ENCODE measurements around the gene EML5.
"Not testable (repeated sequence)": the region's sequence is repeated elsewhere in the genome, so short reads cannot be mapped to it uniquely, and the experiment has no call there.

The EML5 gene

DNA sequence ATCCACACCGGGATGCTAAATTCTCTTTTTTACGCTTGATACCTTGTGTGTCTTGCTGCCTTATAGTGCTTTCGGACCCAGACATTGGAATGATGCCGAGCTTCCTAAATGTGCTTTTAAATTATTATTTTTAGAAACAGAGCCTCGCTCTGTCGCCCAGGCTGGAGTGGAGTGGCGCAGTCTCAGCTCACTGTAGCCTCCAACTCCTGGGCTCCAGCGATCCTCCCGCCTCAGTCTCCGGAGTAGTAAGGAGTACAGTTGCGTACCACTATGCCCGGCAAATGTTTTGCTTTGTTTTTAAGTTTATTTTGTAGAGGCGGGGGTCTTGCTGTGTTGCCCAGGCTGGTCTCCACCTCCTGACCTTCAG is 489 bp upstream of the EML5 start:
- TF ChIP-seq CTCF (IDR thresholded peaks at IDR 0.05; ENCODE audit: borderline replicate concordance, control extremely low read depth, extremely low read depth, insufficient read depth, missing control alignments): no peak
- in situ Hi-C loops (cut with MboI; ENCODE audit: low sequenced_read_pairs, unreplicated experiment): no loop called here
- DNase-seq (ENCODE audit: low spot score): no peak

DNA sequence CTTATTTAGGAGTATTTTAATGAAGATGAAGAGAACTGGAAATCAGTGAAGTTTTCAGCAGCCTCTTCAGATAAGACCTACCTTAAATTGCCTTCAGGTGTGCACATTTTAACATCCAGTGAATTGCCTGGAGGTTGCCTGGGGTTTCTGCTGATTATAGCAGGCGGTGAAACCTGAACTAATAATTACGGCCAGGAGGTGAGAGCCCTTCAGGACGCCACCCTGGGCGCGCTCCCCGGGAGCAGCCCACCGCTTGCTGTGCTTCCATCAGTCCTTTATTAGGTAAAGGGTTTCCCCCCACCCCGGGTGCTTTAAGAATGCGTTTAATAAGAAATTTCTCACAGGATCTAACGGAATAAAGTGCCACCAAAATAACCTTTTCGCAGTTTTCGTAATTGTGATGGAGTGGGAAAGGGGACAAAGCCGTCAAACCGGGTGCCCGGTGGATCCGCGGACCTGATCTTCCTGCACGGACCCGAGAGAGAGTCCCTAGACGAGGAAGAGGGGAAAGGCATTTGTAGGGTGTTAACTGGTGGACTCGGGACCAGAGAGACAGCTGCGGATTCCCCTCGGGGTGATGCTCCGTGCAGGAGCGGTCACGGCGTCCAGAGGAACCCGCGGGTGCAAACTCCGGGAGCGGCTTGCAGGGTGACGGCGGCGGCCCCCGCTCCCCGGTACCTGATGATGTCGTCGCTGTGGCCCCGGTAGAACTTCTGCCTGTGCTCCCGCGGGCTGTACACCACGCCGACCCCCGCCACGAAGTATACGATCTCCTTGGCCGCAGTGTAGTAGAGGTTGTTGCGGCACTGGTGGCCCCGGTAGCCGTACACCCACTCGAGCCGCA is 902 bp downstream of the EML5 start:
- in situ Hi-C loops (cut with MboI; ENCODE audit: low sequenced_read_pairs, unreplicated experiment): no loop called here
- DNase-seq (ENCODE audit: low spot score): peak; percentile 13
- TF ChIP-seq CTCF (IDR thresholded peaks at IDR 0.05; ENCODE audit: borderline replicate concordance, control extremely low read depth, extremely low read depth, insufficient read depth, missing control alignments): no peak

DNA sequence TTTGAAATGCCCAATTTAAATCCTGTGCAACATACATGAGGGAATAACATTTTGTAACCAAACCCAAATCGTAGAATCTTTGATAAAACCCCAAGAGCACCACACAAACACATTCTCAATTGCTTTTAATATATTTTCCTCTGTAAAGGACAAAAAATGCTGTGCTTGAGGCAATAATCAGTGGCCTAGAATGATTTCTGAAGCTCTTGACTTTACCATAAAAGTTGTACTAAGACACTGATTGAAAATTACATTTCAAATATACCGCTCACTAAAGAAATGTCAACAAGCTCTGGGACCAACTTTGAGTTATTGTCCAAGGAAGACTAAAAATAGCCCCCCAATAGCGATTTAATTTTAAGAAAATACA is 1.5 kb downstream of the EML5 start:
- TF ChIP-seq CTCF (IDR thresholded peaks at IDR 0.05; ENCODE audit: borderline replicate concordance, control extremely low read depth, extremely low read depth, insufficient read depth, missing control alignments): no peak
- no peak for DNase-seq (ENCODE audit: low spot score)
- in situ Hi-C loops (cut with MboI; ENCODE audit: low sequenced_read_pairs, unreplicated experiment): no loop called here

DNA sequence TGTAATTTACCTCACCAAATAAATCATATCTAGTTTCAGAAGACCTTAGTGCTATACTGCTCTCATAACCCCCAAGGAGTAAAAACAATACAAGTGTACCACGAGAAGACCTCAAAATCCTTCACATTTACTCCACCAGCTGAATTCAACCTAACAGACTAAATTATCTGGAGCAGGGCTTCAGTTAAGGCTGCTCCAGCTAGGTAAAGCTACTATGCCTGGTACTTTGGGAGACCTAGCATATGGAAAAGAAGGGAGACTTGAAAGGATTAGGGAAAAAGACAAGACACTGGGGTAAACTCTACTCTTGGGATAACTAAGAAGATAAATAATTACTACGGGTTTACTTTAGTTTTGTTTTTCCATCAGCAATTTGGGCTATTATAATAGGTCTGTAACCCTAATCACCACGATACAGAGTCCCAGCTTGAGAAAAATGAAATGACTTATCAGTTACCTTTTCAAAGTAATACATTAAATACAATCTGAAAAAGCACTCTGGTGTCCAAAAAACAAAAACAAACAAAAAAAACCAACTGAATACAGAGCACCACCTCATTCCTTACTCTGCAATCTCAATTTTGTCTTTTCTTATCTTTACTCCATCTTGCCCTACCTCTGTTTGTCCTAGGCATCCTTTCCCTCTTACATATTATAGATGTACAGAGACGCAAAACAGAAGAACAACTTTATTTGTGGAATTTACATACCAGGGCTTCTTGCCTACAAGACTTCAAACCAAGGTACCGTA is 2.1 kb downstream of the EML5 start:
- in situ Hi-C loops (cut with MboI; ENCODE audit: low sequenced_read_pairs, unreplicated experiment): no loop called here
- no peak for DNase-seq (ENCODE audit: low spot score)
- TF ChIP-seq CTCF (IDR thresholded peaks at IDR 0.05; ENCODE audit: borderline replicate concordance, control extremely low read depth, extremely low read depth, insufficient read depth, missing control alignments): no peak

GRCh38 chr14:88789573-88789972 is 3.2 kb downstream of the EML5 start:
- in situ Hi-C loops (cut with MboI; ENCODE audit: low sequenced_read_pairs, unreplicated experiment); DNase-seq (ENCODE audit: low spot score): not testable (repeated sequence)

DNA sequence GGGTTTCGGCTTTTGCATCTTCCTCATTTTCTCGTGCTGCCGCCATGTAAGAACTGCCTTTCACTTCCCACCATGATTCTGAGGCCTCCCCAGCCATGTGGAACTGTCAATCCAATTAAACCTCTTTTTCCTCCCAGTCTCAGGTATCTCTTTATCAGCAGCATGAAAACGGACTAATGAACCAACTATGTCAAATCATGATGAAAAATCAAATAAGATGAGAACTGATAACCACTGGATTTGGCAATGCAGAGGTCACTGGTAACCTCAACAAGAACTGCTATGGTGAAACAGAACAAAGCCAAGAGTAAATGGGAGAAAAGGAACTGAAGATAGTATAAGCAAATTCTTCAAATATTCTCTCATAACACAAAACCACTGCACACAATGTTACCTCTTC is 6.0 kb downstream of the EML5 start:
- TF ChIP-seq CTCF (IDR thresholded peaks at IDR 0.05; ENCODE audit: borderline replicate concordance, control extremely low read depth, extremely low read depth, insufficient read depth, missing control alignments): no peak
- DNase-seq (ENCODE audit: low spot score): no peak

GRCh38 chr14:88785911-88786310 is 6.8 kb downstream of the EML5 start:
- TF ChIP-seq CTCF (IDR thresholded peaks at IDR 0.05; ENCODE audit: borderline replicate concordance, control extremely low read depth, extremely low read depth, insufficient read depth, missing control alignments): no peak
- no peak for DNase-seq (ENCODE audit: low spot score)
- in situ Hi-C loops (cut with MboI; ENCODE audit: low sequenced_read_pairs, unreplicated experiment): no loop called here

More for the DNA sequence above, 6.0 kb downstream of the EML5 start:
- in situ Hi-C loops (cut with MboI; ENCODE audit: low sequenced_read_pairs, unreplicated experiment): no loop called here
